Nephron (organoid): ENCODE data around the gene RASIP1.
A peak's percentile ranks its signal among the peaks of the same experiment; 100 is the strongest.

Experiments
- H3K27ac Mint-ChIP-seq, 3 experiments: 2 replicates each; pipeline ENCODE4 v1.8.0; 2020; ENCODE audit warnings: mixed read lengths in 3 of 3, mild to moderate bottlenecking in 2 of 3, moderate library complexity in 1 of 3
- H3K27me3 Mint-ChIP-seq: 2 replicates; pipeline ENCODE4 v1.8.0; 2021; ENCODE audit warnings: low read depth, mild to moderate bottlenecking, moderate library complexity, mixed read lengths
- H3K36me3 Mint-ChIP-seq: 2 replicates; pipeline ENCODE4 v1.8.0; 2020; ENCODE audit warnings: low read depth, mixed read lengths
- H3K4me1 Mint-ChIP-seq: 2 replicates; pipeline ENCODE4 v1.8.0; 2020; ENCODE audit warnings: mixed read lengths
- H3K4me3 Mint-ChIP-seq, 3 experiments: 2 replicates each; pipeline ENCODE4 v1.8.0; 2020; ENCODE audit warnings: mild to moderate bottlenecking in 3 of 3, mixed read lengths in 3 of 3, moderate library complexity in 2 of 3
- H3K9me3 Mint-ChIP-seq: 2 replicates; pipeline ENCODE4 v1.8.0; 2020; ENCODE audit warnings: mixed read lengths
- TF ChIP-seq, protein P1 (sequence below), 3 experiments: fragments of 200-600 bp; sonication (generic); IDR thresholded peaks; one replicate each; pipeline ENCODE4 v1.5.0; 2021; ENCODE audit warnings: antibody characterized with exemption in 3 of 3; ENCODE audit not compliant: unreplicated experiment in 3 of 3

Gene RASIP1

DNA sequence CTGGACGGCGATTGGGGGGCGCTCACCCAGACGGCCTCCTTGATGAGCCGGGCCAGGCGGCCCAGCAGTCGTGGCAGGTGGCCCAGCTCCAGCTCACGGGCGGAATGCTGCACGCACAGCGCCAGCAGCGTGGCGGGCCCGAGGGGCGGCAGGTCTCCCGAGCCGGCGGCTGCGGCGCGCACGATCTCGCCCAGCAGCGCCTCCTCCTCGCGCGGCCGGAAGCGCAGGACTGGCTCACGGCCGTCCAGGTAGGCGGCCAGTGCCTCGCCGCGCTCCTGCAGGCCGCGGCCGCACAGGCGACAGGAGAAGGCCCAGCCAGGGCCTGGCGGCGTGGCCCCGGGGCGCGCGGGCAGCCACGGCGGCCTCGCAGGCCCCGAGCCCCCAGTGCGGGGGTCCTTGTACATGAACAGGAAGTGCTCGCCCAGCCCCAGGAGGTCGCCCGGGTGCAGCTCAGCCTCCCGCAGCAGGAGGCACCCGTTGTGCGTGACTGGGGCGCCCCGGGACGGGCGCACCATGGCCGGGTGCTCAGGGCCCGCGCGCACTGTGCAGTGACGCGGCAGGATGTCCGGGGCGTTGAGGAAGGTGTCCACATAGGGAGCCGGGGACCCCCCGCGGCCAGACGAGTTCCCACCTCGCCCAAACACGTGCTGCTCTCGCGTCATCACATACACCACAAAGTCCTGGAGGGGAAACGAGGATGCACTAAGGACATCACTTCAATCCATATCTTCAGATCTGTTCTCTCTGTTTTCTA, 11.3 kb downstream of the RASIP1 start:
- Mint-ChIP-seq H3K9me3 (peaks cover 3% of the 10 kb centered on the region), H3K4me1 (peaks cover 11% of the 10 kb centered on the region), H3K4me3 (no peak overlapping the region), H3K27me3 (peaks cover 5% of the 10 kb centered on the region), H3K27ac (no peak overlapping the region), H3K36me3 (peaks cover 17% of the 10 kb centered on the region)
- TF ChIP-seq, protein P1, sequence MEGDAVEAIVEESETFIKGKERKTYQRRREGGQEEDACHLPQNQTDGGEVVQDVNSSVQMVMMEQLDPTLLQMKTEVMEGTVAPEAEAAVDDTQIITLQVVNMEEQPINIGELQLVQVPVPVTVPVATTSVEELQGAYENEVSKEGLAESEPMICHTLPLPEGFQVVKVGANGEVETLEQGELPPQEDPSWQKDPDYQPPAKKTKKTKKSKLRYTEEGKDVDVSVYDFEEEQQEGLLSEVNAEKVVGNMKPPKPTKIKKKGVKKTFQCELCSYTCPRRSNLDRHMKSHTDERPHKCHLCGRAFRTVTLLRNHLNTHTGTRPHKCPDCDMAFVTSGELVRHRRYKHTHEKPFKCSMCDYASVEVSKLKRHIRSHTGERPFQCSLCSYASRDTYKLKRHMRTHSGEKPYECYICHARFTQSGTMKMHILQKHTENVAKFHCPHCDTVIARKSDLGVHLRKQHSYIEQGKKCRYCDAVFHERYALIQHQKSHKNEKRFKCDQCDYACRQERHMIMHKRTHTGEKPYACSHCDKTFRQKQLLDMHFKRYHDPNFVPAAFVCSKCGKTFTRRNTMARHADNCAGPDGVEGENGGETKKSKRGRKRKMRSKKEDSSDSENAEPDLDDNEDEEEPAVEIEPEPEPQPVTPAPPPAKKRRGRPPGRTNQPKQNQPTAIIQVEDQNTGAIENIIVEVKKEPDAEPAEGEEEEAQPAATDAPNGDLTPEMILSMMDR (IDR thresholded peaks at IDR 0.05; ENCODE audit: unreplicated experiment in 3 of 3) = no peak

DNA sequence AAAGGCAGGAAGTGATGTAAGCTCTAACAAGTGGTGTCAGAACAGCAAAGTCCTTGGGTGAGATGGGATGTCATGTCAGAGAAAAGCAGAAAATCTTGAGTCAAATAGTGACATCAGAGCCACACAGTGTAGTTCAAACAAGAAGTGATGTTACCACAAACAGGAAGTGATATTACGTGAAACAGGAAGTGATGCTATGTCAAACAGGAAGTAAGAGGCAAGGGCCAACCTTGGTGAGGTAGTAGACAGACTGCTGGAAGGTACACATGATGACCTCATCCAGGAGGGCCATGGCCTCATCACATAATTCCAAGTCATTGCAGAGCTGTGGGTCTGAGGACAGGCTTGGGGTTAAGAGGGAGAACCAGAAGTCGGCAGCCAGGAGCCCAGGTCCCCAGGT, 13.9 kb downstream of the RASIP1 start:
- Mint-ChIP-seq H3K36me3 (peaks cover 14% of the 10 kb centered on the region), H3K4me1 (peaks cover 11% of the 10 kb centered on the region), H3K9me3 (peaks cover 3% of the 10 kb centered on the region), H3K27ac (peak overlapping the region; percentile 16 to 67 (median 65)), H3K4me3 (no peak overlapping the region), H3K27me3 (no peaks in the 10 kb centered on the region)
- TF ChIP-seq, protein P1 (IDR thresholded peaks at IDR 0.05; ENCODE audit: unreplicated experiment in 3 of 3) = no peak

DNA sequence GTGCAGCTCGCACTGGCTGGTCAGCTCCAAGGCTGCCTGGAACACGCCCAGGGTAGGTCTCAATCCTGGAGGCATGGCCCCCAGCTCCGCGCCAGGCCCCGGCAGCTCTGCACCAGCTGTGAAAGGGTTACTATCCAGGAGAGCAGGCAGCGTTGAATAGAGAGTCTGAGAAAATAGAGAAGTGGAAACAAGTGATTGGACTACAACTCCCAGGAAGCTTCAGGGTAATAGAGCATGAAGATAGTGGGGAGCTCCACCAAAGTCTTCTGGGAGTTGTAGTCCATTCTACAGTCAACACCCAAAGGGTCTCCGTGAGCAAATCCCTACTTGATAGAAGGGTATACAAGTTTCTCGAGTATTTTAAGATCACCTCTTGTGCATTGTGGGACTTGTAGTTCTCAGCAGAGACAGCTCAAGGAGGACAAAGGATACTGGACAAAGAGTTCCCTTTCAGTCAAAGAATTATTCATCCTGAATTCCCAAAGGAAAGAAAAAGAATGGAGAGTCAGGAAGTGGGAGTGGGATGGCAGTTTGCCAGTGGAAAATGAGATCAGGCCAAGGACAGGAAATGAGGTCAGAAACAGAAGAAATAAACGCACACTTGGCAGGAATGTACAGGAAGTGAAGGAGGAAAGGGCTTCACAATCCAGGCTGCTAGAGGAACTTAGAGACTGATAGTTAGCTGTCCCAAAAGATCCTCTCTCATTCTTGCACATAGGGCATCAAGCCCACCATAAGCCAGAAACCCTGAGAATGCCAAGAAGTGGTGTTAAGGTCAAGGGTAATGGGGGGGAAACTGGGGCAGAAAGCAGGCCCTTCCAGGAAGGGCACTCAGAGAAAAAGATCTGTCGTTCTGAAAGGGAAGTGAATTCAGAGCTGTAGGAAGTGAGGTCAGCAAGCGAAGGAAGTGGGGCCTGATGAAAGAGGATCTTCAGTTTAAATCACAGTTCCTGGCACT, 15.3 kb downstream of the RASIP1 start:
- Mint-ChIP-seq H3K27me3 (no peaks in the 10 kb centered on the region), H3K36me3 (peaks cover 5% of the 10 kb centered on the region), H3K4me3 (peak overlapping the region; percentile 17 to 37 (median 26)), H3K27ac (peak overlapping the region; percentile 97 to 98 (median 98)), H3K4me1 (peaks cover 23% of the 10 kb centered on the region), H3K9me3 (no peaks in the 10 kb centered on the region)
- TF ChIP-seq, protein P1 (IDR thresholded peaks at IDR 0.05; ENCODE audit: unreplicated experiment in 3 of 3) = no peak

DNA sequence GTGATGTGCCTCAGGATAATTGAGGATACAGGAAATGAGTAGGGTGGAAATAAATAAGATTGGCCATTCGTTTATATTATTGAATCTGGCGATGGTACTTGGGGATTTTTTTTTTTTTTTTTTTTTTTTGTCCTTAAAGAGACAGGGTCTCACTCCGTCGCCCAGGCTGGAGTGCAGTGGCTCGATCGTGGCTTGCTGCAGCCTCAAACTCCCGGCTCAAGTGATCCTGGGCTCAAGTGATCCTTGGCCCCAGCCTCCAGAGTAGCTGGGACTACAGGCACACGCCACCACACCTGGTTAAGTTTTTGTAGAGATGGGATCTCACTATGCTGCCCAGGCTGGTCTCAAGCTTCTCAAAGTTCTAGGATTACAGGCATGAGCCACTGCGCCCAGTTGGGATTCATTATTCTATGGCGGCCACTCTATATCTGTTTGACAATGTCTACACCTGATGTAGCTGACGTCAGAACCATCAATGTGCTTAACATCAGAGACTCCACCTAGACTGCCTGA, 18.2 kb downstream of the RASIP1 start:
- peak overlapping the region; percentile 9 to 48 (median 43) for H3K4me3 Mint-ChIP-seq
- peaks cover 40% of the 10 kb centered on the region for H3K4me1 Mint-ChIP-seq
- H3K9me3 Mint-ChIP-seq = no peaks in the 10 kb centered on the region
- H3K27me3 Mint-ChIP-seq = no peaks in the 10 kb centered on the region
- H3K36me3 Mint-ChIP-seq = peaks cover 5% of the 10 kb centered on the region
- TF ChIP-seq, protein P1 (IDR thresholded peaks at IDR 0.05; ENCODE audit: unreplicated experiment in 3 of 3) = no peak
- peak overlapping the region; percentile 13 to 74 (median 49) for H3K27ac Mint-ChIP-seq

DNA sequence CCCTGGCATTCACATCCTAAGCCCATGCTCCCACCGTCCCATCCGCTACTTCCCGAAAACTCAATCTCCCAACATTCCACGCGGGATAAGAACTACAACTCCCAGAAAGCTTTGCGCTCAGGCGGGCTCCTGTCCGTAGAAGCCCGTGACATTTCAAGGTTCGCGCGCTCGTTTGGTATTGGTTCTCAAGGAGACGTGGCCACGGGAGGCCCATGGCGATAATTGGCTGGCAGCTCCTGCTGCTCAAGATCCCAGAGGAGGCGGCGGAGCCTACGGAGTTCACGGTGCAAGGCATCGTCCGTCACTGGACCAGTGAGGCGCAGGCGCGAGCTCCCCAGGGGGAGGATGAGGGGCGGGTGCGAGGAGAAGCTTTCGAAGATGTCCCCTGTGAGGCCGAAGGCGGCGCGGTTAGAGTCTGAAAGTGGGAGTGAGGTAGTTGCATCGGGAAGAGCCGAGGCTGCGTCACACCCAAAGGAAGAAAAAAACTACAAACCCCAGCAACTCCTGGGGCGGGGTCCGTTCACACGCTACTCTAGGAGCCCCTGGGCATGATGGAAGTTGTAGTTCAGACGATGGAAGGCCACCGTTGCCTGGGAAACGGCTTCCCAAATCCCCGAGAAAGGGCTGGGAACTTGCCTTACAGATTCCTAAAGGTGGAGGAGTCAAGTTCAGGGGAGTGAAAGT, 19.7 kb downstream of the RASIP1 start:
- peak overlapping the region; percentile 98 for H3K27ac Mint-ChIP-seq
- TF ChIP-seq, protein P1 (IDR thresholded peaks at IDR 0.05; ENCODE audit: unreplicated experiment in 3 of 3) = no peak
- no peaks in the 10 kb centered on the region for H3K9me3 Mint-ChIP-seq
- H3K27me3 Mint-ChIP-seq = no peaks in the 10 kb centered on the region
- no peaks in the 10 kb centered on the region for H3K36me3 Mint-ChIP-seq
- H3K4me1 Mint-ChIP-seq = peaks cover 48% of the 10 kb centered on the region
- H3K4me3 Mint-ChIP-seq = peak overlapping the region; percentile 91 to 94 (median 93)
